Activated T-helper 1 cell treated with anti-CD3 and anti-CD28 coated beads, Interleukin-2, amount 50 U/mL, for 16 hours (primary cell): ENCODE data around the gene LIG1.

ENCODE experiments used
- DNase-seq, 2 donors: peaks; one replicate each; pipeline ENCODE4 v3.0.0-alpha.2; 2020; ENCODE audit warnings: low read depth in 1 of 2, low spot score in 1 of 2

The LIG1 gene

DNA sequence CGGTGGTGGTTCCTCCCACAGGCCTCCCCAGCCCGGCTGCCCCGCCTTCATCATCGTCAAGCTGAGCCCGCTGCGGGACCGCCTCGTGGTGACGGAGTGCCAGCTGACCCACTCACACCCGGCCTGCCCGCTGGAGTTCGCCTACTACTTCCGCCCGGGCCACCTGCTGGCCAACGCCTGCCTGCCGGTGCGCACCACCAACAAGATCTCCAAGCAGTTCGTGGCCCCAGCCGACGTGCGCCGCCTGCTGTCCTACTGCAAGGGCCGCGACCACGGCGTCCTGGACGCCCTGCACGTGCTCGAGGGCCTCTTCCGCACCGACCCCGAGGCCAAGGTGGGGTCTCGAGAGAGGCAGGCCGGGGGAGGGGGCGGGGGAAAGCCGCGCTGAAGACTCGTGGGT, 12.3 kb upstream of the LIG1 start:
- DNase-seq = no peak

DNA sequence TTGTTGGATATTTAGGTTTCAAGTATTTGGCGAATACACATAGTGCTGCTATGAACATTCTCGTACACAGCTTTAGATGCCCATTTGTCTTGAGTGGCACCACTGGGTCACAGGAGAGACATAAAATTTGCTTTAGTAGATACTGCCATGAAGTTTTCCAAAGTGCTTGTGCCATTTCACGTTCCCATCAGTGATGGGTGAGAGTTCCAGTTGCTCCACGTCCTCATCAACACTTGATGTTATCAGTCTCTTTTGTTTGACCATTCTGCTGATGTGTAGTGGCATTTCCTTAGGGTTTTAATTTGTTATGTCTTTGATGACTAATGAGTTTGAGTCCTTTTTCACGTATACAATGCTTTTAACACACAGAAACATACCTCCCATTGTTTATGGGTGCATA, 11.4 kb upstream of the LIG1 start:
- DNase-seq = no peak

DNA sequence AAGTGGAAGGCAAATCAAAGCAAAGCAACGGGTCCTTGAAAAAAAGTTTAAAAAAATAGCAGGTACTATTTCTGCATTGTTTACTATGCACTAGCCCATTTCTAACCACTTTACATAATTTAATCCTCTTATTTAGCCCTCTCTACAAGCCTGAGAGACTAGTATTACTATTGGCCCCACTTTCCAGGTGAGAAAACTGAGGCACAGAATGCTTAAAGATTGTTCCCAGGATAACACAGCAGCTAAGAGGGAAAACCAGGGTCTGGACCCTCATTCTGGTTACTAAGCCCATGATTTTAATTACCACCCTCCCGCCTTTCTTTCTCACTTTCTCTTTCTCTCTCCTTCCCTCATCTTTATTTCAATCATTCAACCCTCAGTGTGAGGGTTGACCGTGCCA, 6.1 kb upstream of the LIG1 start:
- DNase-seq = no peak

DNA sequence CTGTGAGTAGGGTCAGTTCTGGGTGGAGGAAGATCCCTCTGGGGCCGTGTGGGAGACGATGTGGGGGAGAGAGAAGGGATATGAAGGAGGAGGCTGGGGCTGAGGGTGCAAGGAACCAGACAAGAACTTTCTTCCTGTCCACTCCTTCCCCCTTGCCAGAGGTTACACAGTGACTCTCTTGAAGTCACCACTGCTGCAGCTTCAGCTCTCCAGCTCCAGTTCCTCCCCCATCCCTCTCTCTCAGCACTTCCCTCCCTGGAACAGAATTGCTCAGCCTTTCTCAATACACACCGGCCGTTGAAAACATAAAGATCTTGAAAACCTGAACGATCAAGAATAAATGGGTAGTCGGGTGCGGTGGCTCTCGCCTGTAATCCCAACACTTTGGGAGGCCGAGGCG, 5.4 kb upstream of the LIG1 start:
- DNase-seq = no peak

DNA sequence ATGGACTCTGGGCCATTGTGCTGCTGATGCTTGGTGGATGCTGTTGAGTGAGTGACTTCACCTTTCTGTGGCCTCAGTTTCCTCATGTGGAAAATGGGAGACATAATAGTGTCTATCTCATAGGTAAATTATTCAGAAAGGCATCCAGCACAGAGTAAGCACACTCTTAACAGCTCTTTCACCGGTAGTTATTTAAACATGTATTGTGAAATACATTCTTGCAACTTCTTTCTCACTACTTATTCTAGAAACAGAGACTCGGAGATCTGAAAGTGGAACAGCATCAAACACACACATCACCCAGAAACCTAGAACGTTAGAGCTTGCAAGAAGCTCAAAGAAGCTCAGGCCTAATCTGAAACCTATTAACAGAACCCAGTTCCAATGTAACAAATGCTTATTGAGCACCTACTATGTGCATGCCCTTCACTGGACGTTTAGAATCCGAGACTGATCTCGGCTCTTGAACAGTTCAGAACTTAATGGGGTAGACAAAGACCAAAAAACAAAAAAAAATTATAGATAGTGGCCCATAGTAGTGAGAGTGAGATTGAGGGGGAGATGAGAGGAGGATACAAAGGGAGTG, 4.4 kb upstream of the LIG1 start:
- no peak for DNase-seq

DNA sequence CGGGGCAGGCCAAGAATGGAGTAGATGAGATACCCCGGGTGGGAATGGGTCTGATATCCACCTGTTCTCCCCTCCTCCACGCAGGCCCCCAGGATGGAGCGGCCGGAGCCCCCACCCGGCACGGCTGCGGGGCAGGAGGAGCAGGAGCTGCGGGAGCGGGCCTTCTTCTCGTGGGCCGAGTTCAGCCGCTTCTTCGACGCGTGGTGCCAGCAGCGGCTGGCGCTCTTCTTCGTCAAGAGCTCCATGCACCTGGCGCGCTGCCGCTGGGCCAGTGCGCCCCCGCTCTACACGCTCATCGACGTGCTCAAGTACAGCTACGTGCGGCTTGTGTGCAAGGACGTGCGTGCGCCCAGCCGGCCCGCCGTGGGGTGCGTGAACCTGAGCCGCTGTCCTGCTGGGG, 1.6 kb upstream of the LIG1 start:
- no peak for DNase-seq

DNA sequence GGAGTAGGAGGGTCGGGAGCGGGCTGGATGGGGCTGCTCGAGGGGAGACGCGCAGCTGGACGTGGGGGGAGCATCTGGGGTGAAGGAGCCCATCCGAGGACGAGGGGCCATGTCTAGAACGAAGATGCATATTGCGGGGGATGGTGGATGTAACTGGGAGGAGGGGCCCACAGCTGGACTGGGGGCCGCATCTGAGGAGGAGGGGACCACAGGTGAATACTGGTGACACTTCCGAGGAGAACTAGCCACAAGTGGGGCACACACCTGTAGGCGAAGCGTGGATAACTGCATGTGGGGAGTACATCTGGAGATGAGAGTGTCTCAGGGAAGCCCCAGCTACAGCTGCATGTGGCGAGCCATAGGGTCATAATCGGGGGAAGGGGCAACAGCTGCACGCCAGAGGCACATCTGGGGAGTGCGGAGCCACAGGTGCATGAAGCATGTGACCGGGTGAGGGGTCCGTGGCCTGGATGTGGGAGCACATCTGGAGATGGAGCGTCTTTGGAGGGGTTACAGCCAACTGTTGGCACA, 738 bp upstream of the LIG1 start:
- no peak for DNase-seq

DNA sequence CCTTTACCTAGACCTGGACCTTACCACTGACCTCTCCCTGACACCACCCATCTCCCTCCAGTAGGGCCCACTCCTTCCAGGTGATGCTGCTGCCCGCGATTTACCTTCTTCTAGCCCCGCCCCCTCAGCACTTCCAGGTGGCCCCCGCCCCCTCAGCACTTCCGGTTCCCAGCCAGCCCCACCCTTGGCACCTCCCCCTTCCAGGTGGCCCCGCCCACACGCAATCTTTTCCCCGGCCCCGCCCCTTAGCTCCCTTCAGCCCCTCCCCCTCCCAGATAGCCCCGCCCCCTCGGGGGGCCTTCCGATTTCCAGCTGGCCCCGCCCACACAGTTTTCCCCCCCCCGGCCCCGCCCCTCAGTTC, 586 bp downstream of the LIG1 start:
- peak; percentile 91 to 93 for DNase-seq

DNA sequence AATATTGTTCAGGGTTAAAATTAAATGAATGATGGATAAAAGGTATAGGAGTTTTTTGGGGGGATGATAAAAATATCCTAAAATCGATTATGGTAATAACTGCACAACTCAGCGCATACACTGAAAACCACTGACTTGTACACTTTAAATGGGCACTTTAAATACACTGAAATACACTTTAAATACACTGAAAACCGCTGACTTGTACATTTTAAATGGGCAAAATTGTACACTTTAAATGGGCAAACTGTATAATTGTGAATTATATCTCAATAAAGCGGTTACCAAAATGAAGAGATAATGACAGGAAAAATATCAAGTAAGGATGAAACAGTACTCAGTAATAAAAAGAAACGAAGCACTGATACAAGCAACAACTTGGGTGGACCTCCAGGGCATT, 1.5 kb downstream of the LIG1 start:
- DNase-seq = no peak

DNA sequence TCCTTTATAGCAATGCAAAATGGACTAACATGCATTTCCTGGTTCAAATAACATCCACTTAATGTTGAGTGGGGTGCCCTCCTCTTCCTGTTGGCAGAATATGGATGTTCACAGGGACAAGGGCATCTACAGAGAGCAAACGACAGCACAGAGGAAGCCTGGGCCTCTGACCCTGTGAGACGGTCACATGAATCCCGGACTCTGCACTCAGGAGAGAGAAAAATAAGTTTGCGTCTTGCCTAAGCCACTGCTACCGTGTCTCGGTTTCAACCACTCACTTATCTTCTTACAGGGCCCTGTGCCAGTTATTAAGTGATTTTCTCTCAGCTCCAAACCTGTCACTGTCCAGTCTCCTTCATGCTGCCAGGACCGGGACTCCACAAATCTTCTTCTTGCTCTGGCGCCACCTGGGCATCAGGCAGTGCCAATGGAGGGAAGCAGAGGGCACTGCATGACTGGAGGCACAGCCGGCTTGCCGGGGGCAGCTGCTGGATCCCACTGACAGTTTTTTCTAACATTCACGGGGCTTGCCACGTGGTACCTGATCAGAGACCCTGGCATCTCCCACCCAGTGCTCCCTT, 11.8 kb downstream of the LIG1 start:
- DNase-seq = no peak

DNA sequence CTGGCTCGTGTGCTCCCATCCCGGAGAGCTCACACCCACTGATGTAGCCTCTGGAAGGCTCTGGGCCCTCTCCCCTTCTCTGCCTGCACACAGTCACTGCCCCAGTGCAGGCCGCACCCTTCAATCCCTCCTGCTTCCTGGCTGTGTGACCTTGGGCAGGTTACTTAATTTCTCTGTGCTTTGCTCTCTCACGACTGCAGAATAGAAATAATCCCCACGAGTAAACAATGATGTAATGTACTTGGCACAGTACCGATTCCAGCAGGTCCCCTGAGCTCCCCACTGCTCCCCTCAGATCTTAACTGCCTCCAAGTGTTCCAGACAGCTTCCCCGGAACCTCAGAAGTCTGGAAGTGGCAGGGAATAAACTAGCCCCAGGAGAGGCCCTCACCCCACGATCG, 16.1 kb downstream of the LIG1 start:
- DNase-seq = no peak

DNA sequence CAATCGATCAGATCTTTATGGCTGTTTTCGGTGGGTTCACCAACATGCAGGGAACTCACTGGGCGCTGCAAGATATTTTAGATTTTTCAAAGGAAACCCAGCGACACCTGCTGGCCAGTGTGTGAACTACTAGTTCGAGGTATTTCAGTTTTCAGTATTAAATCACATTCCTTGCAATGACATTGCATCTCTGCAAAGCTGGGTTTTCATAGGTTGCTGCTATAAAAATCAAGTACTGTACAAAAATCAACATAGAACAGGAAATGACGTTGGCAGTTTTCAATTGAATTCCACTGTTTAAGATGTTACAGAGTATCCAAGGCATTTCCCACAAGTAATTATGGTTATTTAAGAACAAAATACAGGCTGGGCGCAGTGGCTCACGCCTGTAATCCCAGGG, 17.6 kb downstream of the LIG1 start:
- DNase-seq = peak; percentile 49 to 64

DNA sequence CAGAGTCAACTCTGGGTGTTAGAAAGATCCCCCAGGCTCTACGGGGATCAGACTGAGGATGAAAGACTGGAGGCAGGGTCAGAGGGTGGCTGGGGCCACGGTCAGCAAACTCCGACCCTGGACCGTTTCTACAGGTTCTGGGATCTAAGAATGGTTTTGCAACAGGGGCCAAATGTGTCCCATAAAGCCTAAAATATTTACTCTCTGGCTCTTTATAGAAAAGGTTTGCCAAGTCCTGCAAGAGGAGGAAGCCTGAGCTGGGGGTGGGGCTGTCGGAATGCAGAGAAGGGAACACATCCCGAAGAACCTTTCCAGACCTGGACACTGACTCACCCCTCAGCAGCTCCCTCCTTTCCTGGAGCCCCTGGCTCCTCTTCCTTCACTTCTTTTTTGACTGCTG, 20.7 kb downstream of the LIG1 start:
- no peak for DNase-seq

DNA sequence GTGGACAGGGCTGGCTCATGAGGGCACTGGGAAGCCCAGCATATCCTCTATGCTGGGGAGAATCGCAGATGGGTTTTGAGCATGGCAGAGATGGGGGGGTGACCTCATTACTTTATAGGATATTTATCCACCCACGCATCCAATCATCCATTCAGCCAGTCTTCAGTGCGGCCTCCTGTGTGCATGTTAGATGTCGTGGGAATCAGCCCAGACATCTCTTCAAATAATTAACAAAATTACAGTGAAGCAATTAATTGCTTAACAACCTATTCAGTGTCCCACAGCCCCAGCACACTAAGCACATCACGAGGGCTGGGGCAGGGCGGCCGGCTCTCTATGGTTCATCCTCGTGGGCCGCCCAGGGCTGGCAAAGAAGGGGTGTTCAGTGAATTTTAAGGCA, 21.6 kb downstream of the LIG1 start:
- no peak for DNase-seq

DNA sequence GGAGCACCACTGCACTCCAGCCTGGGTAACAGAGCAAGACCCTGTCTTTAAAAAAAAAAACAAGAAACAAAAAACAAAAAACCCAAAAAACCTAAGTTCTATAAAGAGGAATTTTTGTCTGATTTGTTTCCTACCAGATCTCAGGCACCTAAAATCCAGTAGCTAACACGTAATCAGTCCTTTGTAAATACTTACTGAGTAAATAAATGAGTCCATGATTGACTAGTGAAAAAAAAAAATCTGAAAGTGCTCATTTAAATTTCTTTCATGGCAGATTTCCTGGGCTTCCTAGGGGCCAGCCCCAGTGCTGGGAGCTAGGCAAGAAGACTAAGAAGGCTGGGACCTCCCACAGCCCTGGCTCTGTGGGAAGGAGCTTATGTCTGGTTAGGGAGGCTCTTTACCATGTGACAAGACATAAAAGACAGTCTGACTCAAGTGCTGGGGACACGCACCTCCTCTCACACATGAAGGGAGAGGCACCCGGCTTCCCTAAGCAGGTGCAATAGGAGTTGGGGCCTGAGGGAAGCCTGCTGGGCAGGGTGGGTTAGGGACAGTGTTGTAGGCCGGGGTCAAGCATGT, 22.5 kb downstream of the LIG1 start:
- DNase-seq = no peak

DNA sequence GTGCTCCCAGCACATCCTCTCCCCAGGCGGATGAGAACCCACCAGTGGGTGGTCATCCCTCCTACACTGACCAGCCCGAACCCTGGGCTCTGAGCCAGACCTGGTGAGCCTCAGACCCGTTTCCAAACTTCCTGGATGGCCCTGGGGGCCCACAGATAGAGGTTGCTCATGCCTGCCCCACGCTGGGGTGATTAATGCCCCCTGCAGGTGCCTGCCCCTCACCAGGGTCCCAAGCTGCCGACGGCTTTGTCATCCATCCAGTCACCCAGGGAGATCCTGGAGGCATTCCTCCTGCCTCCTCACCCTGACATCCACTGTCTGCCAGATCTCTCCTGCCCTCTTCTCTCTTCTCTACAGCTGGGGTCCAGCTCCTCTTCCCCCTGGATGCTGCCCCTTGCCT, 31.1 kb downstream of the LIG1 start:
- no peak for DNase-seq

DNA sequence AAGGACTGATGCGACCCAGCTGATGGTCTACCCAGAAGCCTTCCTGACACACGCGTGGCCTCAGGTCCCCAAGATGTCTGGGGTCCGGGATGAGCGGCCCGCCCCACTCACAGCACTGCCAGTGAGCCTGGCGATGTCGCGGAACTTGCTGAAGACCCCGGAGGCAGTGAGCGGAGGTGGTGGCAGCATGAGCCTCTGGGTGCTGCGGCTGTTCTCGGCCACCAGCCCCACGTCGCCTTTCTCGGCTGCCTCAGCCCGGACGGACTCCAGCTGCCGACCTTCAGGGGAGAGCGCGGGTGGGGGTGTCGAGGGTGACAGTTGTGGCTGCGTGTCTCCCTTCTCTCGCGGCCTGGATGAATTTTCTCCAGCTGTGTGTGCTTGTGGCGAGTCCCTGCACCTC, 32.7 kb downstream of the LIG1 start:
- no peak for DNase-seq

DNA sequence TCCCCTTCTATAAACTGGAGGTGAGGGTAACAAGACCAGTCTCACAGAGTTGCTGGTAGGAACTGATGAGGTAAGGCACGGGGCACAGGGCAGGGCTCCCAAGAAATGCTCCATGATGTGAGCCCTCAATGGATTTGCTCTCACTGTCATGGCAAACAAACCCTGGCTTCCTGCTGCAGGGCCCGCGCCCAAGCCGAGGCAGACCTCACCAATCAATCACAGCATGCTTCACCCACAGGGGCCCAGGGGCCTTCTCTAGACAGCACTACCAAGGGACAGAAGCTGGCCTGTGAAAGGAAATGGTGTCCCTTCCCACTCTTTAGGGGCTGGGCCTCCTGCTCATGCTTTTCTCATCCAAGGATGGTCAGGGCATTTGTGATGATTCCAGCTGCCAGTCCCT, 33.6 kb downstream of the LIG1 start:
- DNase-seq = no peak

DNA sequence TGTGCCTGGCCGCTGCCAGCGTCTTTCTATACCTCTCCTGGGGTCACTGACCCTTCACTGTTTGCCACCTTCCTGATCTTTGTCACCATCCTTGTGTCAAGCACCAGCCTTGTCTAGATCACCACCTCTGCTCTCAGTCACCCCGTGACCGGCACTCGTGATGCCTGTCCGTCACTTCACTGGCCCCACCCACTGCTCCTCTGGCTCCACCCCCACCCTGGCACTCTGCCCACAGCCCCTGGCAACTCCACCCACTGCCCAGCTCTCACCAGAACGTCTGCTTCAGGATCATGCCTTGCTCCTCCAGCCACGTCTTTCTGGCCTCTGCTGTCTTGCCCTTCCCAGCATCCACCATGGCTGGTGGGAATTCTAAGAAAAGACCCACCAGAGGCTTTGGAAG, 34.7 kb downstream of the LIG1 start:
- DNase-seq = no peak

DNA sequence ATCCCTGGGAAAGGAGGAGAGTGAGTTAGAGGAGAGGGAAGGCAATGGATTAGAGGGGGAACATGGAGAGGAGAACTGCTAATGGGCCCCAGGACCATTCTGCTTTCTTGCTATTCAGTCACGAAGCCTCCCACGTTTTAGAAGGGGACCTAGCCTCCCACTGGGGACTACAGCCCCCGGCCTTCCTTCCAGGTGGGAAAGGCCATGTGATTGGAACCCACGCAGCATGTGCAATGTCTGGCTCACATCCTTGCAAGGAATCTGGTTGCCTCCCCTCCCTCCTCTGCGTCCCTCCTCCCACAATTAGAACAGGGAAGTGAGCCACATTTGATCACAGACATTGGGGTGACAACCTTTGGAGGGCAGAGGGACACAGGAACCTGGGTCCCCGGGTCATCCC, 37.0 kb downstream of the LIG1 start:
- DNase-seq = no peak

DNA sequence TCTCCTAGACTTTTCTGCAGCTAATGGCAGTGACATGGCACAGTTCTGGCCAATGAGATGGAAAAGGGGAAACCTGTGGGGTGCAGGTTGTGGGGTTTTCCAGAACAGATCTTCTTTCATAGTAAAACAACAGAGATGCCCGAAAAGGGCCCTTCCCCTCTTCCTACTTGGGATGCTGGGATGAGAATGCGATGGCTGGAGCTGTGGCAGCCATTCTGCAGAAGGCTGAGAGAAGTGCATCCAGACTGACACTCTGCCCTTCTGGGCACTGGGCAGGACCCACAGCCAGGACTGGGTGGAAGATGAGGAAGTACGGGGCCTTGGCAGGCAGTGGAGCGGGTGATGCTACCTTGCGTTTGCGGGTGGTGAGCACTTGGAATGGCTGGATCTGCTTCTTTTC, 42.6 kb downstream of the LIG1 start:
- DNase-seq = no peak

DNA sequence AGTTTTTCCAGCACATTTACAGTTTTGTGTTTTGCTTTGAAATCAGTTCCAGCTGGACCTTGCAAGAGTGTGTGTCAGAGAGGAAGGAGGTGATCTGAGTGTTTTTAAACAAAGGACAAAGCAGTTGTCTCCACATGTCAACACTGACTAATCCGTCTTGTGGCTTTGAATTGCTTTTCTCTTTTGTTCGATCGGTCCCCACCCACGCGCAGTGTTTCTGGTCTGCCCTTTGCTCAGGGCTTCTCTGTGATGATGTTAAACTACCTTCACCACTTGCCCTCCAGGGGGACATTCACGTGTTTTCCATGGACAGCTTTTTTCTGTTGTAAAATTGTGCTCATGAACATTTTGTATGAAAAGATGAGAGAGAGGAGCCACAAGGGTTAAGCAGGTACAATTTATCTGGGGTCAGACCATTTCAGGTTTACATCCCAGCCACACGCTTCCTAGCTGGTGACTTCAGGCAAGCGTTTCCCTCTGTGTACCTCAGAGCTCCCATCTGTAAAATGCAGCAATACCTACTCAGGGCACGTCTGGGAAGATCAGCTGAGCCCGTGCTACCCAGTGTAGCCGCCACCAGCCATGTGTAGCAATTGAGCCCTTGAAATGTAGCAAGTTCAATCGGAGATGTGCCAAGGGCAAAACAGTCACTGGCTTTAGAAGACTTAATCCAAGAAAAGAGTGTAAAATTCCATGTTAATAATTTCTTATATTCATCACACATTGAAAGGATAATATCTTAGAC, 46.1 kb downstream of the LIG1 start:
- no peak for DNase-seq
